NCI-H510A (cell line): ENCODE measurements around the gene SLC8A1.
A peak's percentile ranks its signal among the peaks of the same experiment; 100 is the strongest.

Experiments
- DNase-seq: peaks from one replicate; lab custom pipeline; 2025; lab: John Stamatoyannopoulos, UW

The SLC8A1 gene

DNA sequence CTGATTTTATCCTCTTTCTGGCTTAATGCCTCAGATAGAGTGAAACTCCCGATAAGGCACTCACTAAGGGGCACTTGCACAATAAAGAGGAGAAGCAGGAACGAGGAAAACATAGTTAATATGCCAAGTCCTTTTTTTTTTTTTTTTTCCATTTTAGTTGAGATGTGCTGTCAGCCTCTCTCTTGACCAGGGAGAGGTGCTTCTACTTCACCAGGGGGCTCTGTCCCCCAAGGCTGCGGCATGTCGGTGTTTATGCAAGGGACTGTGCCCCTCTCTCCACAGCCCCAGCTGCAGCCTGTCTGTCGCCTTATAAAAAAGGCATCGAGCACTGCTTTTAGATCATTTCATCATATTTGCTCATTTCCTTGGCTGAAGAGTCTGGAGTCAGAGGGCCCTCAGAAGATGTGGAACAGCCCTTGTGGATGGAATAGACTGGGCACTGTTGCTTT is 178.1 kb downstream of the SLC8A1 start:
- DNase-seq: no peak

DNA sequence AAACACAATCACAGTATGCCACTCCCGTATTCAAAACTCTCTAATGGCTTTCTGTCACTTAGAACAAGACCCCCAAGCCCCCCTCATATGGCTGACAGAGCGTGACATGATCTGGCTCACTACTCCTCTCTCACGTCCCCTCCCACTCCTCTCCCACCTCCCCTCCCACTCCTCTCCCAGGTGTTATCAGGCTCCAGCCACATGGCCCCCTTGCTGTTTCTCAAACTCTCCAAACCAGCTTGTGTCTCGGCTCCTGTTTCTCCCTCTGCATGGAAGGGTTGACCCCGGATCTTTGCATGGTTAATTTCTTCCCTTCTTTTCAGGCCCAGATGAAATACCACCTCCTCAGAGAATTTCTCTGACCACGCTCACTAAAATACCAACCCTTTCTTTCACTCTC is 180.8 kb downstream of the SLC8A1 start:
- no peak for DNase-seq

DNA sequence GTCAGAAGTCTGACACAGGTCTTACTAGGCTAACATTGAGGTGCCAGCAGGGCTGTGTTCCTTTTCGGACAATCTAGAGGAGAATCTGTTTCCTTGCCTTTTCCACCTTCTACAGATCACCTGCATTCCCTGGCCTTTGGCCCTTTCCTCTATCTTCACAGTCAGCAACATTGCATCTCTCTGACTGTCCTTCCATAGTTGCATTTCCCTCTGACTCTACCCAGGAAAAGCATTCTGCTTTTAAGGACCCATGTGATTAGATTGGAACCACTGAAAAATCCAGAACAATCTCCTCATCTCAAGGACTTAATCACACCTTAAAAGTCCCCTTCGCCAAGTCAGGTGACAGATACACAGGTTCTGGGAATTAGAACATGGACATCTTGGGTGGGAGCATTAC is 181.5 kb downstream of the SLC8A1 start:
- no peak for DNase-seq

DNA sequence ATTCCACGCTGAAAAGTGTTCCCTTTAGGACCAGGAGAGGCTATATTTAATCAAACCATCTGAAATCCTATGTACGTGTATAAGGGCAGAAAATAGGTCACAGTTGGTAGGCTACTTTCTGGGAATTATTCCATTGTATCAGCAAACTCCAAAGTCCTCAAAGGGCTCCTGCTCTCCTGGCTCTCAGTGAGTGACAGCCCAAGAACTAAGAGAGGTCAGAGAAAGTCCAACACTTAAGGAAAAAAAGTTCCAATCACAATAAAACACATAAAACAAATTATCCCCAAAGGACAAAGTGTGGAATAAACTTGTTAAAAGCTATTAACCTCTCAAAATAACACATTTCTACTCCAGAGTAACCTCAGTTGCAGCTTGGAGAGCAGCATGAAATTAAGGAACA is 183.3 kb downstream of the SLC8A1 start:
- no peak for DNase-seq

DNA sequence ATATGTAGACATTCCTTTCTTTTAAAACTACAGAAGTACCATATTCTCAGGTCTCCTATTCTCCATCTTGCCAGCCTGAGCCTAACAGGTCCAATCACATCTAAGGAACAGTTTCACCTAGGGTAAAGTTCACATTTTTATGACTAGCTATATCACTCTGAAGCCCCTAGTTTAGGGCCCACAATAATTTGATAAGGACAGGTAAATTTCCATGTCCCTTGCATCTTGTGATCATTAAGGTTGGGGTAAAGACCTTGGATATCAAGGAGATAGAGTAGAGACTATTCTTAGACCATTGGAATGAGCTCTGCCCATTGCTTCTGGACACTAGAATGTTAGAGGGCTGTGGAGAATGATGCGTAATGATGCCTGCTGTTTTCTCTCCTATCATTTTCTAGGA is 185.7 kb downstream of the SLC8A1 start:
- DNase-seq: no peak

DNA sequence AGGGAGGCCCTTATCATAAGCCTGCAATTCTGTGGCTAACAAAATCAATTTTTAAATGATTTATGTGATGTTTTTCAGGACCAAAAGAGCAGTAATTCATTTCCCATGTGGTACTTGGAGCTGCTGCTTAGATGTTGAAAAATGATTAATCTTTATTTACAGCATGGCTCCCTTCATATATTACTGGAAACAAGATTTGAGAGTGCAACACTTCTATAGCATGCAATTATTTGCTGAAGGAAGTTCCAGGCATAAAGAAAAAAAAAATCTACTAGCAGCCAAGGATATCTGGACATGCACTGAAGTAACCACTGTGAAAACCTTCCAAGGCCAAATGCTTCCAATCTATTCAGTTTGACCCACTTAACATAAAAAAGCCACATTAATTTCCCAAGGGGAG is 186.3 kb downstream of the SLC8A1 start:
- no peak for DNase-seq

DNA sequence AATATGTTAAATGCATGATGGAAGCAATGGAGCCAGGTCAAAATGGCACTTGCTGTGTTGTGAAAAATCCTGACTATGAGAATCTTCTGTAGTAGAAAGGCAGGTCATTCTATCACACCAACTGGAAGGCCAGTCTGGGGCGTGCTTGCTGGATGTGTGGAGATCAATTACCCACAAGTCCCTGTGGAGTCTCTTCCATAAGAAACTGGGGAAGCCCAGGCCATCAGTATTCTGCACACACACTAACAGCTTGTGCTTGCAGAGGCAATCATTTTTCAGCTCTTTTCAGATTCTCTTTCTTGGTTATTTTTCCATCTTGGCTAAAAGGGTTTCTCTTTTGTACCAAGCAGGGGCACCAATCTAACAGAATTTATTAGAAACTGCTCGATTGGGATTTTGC is 190.8 kb downstream of the SLC8A1 start:
- no peak for DNase-seq

DNA sequence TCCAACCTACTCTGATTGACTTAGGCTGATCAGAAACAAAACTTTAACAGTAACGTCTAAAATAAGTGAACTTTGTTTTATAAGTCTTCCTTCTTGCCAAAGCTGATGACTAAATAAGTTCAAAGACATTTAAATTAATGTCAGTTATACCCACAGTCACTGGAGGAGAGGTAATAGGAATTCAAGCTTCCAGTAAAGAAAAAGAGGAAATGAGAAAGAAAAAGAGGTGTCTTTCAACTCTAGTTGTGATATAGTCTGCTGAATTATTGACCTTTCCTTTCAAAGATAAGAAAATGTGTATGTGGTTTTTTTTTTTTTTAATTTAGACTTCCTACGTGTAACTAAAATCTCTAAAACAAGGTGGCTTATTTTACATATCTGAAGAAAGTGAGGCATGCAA is 191.5 kb downstream of the SLC8A1 start:
- no peak for DNase-seq

DNA sequence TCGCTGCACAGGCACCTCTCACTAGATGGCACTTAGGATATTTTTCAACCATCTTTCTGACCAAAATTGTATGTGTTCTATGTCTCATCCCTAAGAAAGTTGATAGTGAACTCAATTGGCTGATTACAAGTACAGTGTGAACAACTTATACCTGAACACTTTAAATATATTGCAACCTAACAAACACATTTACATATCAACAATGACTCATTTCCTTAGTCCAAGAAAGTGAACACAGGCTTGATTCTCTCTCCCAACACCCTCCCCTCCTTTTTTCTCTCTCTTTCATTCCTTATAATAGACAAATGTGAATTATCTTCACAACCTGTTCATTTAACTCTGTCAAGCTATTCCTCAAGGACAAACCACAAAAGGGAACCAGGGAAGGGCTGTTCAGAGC is 192.0 kb downstream of the SLC8A1 start:
- no peak for DNase-seq

DNA sequence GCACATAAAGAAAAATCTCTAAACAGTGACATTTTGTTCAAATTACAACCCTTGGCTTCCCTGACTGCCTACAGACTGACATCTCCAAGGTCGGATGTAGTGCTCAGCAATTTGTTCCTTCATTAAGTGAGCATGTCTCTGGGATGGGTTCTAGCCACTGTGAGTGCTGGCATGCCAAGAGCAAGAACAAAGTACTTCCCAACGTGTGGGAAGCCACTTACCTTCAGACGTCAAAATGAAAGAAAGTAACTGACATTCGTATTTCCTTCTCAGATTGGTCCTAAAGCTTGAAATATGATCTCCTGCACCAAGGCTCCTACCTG is 193.8 kb downstream of the SLC8A1 start:
- DNase-seq: no peak

DNA sequence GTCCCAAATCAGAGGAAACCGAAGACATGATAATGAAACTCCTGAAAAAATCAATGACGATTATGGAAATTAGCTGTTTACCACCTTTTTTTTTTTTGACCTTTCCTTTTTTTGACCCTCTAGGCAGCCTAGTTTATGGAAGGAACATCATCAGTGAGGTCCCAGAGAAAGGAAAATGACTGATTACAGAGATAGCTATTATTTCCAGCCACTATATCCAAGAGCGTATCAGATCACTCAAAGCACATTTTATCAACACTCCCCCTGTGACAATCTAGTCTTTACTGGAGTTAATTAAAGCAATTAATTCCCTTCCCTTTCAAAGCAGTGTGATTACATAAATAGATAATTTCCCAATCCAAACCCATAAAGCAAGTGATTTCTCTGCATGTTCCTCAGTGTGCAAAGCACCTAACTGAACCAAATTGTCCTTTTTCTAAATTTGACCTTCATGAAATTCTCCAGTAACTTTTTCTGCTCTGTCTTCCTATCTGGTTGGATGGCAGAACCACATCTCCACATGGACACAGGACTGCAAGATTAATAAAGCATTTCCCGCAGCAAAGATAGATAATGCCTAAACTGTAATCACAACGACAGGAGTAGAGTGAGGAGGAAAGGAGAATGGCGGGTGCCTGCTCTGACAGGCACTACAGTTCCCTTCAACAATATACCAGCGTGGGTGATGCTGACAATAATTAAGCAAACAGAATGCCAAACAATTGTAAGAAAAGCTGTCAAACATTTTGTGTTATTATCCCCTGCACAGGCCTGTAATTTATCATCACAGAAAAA is 194.4 kb downstream of the SLC8A1 start:
- no peak for DNase-seq

DNA sequence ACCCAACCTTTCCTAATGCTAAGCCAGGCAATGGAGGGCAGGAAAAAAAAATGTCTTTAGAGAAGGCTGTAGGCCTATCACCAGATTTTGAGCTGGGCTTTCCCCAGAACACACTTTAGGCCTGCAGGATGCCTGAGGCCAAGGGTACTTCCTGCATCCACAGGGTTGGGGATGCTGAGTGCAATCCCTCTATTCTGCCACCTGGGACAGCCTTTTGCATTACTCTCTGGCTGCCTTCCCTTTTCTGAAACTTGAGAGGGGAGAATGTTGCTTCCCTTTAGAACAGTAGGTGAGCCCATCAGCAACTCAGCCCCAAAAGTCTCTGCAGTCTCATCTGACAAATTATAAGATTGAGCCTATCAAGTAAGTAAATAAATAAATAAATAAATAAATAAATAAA is 195.2 kb downstream of the SLC8A1 start:
- no peak for DNase-seq

DNA sequence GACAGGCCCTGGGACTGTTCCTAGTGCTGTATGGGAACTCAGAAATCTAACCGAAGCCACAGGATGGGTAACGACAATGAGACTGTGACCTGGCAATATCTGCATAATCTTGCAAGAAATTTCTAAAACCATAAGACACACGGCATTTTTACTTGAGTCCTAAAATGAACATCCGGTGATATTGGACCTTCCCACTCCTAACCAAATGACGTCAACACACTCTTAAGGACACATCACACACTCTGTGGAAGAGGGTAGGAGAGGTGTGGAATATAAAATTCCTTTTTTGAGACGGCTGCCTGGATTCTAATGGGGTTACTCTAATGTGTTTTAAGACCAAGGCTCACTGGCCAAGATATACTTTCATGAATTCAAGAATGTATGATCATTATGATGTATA is 195.9 kb downstream of the SLC8A1 start:
- no peak for DNase-seq

DNA sequence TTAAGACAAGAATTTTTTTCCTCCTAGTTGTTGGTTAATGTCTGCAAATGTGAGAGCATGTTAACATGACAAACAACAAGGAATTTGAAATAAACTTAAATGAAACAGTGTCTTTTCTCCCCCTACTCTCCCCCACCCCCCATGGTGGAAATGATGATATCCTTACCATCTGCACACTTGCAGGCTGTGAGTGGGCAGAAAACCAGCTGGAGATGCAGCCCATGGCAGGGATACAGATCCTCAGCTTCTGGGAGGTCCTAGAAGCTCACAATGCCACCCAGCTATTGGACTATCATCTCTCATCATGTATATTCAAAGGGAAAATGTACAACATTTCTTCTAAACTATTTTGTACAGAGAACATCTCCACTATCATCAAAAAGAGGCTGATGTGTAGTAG is 196.8 kb downstream of the SLC8A1 start:
- DNase-seq: no peak

DNA sequence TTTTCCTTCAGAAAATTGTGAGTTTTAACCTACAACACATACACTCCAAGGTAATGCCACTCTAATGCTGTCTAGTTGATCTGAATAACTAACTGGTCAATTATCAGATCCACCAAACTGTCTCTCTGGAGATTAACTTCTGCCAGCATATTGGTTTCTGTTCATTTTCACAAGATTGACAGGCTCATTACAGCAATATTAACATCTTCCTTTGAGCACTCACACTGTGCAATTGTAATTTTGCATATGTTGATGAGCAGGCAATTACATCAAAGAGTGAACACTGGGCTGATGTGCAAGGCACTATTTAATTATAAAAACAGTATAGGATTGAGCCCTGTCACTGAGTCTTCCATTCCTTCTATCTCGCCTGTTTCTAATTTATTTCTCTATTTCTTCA is 197.3 kb downstream of the SLC8A1 start:
- DNase-seq: no peak

DNA sequence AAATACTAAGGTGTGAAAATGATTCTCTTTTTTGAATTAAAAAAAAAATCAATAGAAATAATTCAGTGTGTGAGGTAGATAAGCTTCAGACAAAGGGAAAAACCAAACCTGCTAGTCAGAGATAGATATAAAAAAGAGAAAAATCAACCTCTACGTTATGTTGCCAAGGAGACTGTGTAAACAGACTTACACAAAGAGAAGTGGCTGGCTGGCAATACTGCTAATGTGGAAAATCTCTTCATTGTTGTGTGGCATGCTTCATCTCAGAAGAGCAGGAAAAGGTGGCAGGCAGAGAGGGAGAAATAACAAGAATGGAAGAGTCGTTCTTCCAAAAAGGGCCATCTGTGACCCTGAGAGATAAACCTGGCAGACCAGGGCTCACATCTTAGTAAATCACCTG is 200.8 kb downstream of the SLC8A1 start:
- peak; percentile 74 for DNase-seq

DNA sequence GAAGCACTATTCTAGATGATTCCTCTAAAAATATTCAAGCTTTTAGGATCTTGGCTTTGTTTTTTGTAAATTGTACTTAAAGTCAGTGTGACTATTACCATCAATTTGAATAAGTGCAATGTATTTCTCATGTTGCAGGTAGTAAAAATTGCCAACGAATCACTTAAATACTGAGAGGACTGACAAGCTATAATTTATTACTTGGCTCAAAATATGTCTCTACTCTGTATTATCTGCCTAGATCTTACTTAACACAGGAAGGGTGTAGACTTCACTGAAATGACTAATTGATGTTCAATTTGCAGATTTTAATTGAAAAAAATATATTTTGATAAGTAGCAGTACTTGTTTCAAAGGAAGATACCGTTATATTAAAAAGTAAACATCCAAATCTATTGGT is 202.3 kb downstream of the SLC8A1 start:
- DNase-seq: no peak

DNA sequence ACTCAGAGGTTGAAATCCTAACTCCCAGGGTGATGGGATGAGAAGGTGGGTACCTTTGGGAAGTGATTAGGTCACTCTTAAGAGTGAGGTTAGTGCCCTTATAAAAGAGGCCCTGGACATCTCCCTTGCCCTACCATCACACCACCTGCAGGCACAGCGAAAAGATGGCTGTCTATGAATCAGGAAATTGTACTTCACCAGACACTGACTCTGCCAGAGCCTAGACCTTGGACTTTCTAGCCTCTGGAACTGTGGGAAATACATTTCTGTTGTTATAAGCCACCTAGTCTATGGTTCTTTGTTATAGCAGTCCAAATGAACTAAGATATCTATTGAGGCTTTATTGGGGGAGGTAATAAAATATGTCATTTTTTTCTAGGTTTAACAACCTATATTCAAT is 203.6 kb downstream of the SLC8A1 start:
- DNase-seq: no peak

DNA sequence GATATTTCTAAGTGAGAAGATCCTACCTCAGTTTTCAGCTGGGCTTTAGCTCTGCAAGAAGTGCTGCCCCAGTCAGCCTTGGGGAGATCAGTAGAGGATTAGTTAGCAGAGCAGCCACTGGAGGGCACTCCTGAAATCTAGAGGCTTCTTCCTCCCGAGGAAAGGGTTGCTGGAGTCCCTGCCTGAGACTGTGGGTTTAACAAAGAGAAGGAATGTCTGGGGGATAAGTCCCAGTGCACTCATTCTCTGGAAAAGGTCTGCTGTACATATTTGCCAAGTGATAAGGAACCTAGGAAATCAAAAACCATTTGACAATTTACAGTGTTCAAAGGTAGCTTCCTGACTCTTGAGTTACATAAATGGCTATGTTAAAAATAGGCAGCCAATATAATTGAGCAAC is 207.2 kb downstream of the SLC8A1 start:
- peak; percentile 32 for DNase-seq

DNA sequence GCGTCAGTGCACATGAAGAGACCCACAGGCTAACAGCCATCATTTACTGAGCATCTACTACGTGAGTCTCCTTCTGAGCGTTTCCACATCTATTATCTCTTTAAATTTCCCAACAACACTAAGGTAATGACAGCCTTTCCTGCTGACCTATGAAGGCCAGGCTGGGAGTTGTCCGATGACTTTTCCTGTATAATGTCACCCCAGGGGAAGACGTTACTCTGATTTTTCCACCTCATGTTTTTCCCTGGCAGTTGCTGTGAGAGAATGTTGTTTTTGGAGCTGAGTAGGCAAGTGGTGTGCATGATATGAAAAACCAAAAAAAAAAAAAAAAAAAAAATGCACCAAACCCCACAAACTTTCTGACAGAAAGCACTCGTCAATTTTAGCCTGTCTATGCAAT is 207.6 kb downstream of the SLC8A1 start:
- no peak for DNase-seq

DNA sequence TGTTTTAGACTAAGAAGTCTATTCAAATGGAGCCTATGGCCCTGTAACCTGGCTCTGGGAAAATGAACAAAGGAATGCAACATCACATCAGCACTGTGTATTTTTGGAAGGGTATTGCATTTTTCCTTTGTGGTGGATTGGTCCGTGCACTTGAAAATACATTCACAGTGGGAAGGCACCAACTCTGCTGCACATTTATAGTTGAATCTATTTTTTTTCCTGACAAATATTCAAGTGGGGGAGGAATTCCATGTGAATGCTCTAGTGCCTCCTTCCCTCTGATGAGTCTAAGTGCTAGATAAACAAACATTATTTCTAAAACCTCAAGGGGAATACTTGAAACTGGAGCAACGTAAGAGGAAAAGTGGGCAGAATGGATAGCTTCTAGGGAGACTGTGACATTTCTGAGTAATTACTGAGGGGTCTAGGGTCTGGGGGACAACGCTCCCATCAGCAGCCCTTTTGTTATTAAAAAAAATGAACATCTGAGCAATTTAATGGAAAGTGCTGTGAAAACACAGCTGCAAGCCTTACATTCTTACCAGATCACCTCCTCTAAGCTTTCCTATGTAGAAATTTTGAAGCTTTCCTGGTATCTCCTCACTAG is 208.2 kb downstream of the SLC8A1 start:
- DNase-seq: no peak

DNA sequence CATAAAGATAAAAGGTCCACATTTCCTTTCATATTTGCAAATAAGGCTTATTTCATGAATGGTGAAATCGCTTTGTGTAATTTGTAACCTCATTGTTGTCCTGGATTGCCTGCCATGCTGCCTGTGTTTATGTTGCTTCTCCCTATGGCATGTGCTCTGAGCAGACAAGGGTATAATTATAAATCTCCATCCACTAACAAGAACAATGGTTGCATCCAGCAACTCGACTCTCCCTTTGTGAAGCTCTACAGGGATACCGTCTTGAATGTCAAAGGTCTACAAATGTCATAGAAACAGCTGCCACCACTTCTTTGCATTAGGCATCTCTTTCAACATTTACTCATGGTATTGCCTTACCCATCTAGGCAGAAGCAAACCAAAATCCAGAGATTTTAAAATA is 209.6 kb downstream of the SLC8A1 start:
- DNase-seq: peak; percentile 36

DNA sequence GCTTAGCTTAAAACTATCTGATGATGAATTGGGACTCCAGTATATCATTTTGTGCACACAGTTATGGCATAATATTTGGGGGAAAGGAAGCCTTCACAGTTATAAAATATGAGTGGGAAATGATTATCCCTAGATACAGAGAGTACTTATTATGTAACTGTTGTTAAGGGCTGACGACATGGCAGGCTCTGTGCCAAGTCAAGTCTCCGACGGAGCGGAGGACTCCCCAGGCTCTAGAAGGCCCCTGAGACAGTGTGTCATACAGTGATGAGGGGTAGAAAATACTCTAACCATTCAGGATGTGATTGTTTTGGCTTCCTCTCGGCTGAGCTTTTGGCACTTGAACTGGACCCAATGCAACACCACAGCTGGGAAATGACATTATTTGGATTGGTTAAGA is 211.8 kb downstream of the SLC8A1 start:
- DNase-seq: no peak
